GM12892 (cell line): ENCODE results near the gene SIGLEC10.
"Not testable (repeated sequence)": the region's sequence is repeated elsewhere in the genome, so short reads cannot be mapped to it uniquely, and the experiment has no call there.

Experiments
- POLR2A ChIP-seq: IDR thresholded peaks from 2 replicates; pipeline ENCODE4 v1.6.1; 2011; ENCODE audit warnings: low read depth, low read length, control low read depth
- POLR2AphosphoS5 ChIP-seq: IDR thresholded peaks from 2 replicates; pipeline ENCODE4 v1.6.1; 2011; ENCODE audit warnings: low read depth, low read length, control low read depth
- TAF1 ChIP-seq: IDR thresholded peaks from 2 replicates; pipeline ENCODE4 v1.6.1; 2011; ENCODE audit warnings: low read depth, mild to moderate bottlenecking, control low read depth, low read length, borderline replicate concordance

DNA sequence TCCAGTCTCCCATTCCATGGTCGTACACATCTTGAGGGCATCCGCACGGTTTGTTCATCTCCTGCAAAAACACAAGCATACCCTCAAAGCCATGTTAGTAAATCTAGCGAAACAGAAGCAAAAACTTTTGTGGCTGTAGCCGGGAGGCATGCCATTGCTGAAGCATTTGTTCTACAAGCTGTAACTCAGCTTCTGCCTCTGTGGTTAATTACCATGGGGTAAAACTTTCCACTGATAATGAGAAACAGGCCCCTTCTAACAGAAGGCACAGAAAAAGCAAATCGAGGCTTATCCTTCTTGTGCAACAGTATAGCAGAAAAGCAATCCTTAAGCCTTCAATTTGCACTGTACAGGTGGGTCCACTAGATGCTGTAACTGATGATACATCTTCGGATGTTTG, 17.5 kb downstream of the SIGLEC10 start:
- TF ChIP-seq POLR2AphosphoS5, TAF1, POLR2A: not testable (repeated sequence)
